Stimulated activated CD4-positive, alpha-beta T cell treated with anti-CD3 and anti-CD28 coated beads, Interleukin-1b, Interleukin-23, amount 100 ng/mL, for 1 hour (primary cell): ENCODE measurements around the gene MSANTD1.

Experiments
- DNase-seq, 2 donors: peaks; one replicate each; pipeline ENCODE4 v3.0.0-alpha.2; 2020; ENCODE audit warnings: low read depth in 2 of 2

MSANTD1 gene

DNA sequence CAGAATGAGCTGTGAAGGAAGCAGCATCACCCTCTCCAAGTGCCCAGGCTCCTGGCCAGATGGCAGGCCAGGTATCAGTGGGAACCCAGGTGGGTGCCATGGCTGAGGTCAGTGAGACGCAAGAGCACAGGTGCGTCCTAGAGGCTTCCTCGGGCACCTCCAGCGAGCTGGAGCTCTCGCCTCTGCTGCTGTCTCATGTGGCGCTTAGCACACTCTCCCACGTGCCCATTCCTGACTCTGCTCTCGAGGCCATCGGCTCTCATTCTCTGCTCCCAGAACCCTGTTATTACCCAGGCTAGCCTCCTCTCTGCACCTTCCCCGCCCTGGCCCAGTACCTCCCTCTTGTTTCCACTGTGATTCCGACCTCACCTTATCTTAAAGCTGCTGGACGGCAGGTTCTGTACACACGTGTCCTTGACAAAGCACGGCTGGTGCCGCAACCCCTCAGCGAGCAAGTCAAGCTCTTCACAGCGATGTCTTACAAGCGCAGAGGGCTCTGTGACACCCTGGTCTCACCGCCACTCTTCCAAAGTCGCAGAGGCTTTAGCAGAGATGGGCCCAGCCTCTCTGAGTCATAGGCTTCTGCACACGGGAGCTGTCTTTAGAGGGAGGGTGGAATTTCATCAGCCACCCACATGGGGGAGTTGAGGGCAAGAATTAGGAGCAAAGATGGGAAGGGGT, 15.4 kb upstream of the MSANTD1 start:
- DNase-seq: no peak

DNA sequence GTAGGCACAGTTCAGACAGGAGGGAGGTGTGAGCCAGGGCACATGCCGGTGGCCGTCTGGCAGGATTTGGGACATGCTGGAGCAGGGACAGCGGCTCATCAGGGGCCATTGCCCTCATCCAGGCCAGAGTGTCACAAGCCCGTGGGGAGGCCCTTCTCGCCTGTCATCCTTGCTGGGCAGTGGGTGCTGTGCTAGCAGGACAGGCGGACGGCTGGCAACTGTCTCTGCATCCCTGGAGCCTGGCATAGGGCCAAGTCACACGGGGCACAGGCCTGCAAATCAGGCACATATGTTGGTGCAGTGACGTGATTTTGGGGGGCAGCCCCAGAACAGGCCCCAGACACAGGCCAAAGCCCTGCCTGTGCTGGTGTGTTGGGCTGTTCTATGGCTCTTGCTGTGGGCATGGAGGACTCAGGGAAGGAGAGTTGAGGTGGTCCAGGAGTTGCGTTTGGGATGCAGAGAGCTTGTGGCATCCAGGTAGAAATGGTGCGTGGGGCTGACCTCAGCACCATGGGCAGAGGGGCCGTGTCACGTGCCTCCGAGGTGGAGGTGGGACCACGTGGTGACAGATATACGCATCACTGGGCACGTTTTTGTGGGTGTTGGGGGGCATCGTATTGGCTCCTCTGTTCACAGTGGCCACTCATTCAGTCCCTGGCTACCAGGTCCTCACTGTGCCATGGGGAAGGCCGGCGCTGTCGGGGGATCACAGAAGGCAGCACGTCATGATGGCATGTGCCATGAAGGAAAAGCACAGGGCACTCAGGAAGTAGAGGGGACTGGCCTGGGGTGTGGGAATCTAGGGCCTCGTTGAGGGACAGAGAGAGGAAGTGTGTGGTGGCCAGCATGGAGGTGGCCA, 14.6 kb upstream of the MSANTD1 start:
- DNase-seq: no peak

DNA sequence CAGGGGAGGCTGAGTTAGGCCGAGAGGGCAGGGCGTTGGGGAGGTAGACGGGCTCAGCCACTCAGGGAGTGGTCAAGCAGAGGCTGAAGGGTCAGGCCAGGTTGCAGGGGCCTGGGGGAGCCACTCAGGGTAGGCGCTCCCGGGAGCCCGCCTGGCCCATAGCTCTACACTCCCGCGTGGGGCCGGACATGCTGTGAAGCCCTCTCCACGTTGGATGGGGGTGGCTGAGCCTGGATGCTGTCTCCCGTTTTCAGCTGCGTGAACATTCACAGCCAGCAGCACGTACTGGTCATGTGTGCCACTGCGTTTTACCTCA, 14.0 kb upstream of the MSANTD1 start:
- no peak for DNase-seq

DNA sequence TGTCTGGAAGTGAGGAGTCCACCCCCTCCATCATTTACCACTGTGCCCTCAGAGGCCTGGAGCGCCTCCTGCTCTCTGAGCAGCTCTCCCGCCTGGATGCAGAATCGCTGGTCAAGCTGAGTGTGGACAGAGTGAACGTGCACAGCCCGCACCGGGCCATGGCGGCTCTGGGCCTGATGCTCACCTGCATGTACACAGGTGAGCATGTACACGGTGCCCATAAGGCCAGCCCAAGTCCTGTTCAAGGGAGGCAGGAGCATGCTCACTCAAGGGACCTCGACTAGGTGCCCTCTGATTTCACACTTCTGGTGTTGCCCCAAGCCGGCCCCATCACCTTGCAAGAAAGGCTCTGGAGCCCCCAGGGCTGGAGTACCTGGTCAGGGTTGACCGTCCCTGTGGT, 13.4 kb upstream of the MSANTD1 start:
- no peak for DNase-seq

DNA sequence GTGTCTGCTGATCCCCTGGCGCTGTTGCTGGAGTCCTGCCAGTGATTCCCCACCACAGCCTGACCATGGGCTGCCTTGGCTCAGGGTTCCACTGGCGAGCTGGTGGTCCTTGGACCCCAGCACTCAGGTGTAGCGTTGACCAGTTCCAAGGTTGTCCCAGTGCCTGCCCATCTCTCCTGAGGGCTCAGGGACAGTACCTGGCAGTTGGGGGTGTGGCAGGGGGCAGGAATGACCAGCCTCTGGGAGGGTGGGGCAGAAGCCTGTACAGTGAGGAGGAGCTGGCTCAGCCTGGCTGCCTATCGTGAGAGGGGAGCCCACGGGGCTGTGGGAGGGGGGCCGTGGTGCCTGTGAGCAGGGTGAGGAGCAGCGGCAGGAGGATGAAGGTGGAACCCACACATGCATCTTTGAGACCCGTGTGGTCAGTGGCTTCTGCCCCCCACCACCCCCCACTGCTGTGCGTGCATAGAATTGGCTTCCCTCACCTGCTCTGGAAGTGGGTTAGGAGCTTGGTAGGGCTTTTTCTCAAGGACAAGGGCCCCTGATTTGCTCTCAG, 12.6 kb upstream of the MSANTD1 start:
- DNase-seq: no peak

DNA sequence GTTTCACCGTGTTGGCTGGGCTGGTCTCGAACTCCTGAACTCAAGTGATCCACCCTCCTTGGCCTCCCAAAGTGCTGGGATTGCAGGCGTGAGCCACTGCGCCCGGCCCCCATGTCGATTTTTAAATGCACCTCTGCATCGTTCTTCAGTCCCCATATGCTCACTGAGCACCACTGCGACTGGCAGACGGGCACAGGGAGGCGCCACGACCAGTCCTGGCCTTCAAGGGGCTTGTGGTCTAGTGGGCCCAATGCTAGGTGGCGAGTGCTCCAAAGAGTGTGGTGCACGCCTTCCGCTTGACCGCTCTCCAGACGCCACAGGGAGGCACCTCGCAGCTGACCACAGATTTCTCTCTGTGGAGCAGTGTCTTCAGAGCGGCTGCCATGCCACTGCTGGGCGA, 11.7 kb upstream of the MSANTD1 start:
- no peak for DNase-seq

DNA sequence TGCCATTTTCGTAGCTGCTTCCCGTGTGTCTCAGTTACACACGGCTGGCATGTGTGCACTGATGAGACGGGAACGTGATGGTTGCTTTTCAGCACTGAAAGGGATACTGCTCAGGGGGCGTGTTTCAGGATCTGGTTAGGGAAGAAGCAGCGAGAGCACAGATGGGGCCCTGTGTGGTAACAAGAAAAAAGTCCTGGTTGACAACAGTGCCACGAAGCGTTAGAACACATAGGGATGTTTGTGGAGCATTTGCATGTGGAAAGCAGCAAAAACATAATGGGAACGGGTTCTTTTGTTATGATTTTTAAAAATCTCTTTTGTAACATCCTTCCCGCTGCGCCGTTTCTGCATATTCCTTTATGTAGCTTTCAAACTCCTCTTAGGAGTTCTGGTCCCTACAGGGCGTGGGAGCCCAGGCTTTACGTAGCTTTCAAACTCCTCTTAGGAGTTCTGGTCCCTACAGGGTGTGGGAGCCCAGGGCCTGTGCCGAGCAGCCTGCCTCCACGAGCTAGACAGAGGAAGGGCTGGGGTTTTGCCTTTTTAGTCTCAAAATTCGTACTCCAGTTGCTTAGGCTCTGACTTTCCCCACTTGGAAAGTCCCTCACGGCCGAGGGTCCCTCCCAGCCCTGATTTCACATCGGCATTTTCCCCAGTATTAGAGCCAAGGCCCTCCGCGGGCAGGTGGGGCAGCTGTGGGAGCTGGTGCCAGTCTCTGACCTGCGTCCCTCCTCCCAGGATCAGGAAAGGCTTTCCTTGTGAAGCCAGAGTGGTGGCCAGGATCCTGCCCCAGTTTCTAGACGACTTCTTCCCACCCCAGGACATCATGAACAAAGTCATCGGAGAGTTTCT, 11.0 kb upstream of the MSANTD1 start:
- DNase-seq: no peak

DNA sequence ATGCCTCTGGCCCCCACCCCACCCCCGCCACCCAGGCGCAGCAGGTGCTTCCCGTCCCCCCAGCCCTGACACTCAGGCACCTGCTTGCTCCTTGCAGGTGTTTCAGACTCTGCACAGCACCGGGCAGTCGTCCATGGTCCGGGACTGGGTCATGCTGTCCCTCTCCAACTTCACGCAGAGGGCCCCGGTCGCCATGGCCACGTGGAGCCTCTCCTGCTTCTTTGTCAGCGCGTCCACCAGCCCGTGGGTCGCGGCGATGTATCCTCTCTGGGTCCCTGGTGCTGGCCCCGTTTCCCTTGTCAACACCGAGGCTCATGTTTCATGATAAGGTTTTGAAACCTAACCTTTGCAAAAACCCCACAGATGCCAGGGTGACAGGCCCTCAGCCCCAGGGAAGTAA, 10.2 kb upstream of the MSANTD1 start:
- DNase-seq: no peak

DNA sequence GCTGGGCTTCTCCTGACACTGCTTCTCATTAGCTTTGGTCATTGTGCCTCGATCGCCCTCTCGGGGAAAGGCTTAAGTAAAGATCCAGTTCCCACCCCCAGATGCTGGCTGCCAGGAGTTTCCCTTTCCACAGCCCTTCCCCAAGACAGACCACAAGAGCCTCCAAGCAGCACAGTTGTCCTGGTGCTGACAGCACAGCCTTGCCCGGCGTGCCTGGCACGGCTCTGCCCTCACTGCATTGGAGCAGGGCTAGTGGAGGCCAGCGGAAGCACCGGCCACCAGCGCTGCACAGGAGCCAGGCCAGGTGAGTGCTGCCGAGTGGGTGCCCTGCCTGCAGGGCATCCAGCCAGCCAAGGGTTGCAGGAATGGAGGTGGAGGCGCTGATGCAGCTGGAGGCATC, 9.7 kb upstream of the MSANTD1 start:
- no peak for DNase-seq

DNA sequence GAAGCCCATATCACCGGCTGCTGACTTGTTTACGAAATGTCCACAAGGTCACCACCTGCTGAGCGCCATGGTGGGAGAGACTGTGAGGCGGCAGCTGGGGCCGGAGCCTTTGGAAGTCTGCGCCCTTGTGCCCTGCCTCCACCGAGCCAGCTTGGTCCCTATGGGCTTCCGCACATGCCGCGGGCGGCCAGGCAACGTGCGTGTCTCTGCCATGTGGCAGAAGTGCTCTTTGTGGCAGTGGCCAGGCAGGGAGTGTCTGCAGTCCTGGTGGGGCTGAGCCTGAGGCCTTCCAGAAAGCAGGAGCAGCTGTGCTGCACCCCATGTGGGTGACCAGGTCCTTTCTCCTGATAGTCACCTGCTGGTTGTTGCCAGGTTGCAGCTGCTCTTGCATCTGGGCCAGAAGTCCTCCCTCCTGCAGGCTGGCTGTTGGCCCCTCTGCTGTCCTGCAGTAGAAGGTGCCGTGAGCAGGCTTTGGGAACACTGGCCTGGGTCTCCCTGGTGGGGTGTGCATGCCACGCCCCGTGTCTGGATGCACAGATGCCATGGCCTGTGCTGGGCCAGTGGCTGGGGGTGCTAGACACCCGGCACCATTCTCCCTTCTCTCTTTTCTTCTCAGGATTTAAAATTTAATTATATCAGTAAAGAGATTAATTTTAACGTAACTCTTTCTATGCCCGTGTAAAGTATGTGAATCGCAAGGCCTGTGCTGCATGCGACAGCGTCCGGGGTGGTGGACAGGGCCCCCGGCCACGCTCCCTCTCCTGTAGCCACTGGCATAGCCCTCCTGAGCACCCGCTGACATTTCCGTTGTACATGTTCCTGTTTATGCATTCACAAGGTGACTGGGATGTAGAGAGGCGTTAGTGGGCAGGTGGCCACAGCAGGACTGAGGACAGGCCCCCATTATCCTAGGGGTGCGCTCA, 8.7 kb upstream of the MSANTD1 start:
- no peak for DNase-seq

DNA sequence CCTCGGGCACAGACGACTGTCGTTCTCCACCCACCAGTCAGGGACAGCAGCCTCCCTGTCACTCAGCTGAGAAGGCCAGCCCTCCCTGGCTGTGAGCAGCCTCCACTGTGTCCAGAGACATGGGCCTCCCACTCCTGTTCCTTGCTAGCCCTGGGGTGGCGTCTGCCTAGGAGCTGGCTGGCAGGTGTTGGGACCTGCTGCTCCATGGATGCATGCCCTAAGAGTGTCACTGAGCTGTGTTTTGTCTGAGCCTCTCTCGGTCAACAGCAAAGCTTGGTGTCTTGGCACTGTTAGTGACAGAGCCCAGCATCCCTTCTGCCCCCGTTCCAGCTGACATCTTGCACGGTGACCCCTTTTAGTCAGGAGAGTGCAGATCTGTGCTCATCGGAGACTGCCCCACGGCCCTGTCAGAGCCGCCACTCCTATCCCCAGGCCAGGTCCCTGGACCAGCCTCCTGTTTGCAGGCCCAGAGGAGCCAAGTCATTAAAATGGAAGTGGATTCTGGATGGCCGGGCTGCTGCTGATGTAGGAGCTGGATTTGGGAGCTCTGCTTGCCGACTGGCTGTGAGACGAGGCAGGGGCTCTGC, 7.9 kb upstream of the MSANTD1 start:
- DNase-seq: no peak

DNA sequence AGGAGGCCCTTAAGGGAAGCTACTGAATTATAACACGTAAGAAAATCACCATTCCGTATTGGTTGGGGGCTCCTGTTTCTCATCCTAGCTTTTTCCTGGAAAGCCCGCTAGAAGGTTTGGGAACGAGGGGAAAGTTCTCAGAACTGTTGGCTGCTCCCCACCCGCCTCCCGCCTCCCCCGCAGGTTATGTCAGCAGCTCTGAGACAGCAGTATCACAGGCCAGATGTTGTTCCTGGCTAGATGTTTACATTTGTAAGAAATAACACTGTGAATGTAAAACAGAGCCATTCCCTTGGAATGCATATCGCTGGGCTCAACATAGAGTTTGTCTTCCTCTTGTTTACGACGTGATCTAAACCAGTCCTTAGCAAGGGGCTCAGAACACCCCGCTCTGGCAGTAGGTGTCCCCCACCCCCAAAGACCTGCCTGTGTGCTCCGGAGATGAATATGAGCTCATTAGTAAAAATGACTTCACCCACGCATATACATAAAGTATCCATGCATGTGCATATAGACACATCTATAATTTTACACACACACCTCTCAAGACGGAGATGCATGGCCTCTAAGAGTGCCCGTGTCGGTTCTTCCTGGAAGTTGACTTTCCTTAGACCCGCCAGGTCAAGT, 6.9 kb upstream of the MSANTD1 start:
- no peak for DNase-seq

DNA sequence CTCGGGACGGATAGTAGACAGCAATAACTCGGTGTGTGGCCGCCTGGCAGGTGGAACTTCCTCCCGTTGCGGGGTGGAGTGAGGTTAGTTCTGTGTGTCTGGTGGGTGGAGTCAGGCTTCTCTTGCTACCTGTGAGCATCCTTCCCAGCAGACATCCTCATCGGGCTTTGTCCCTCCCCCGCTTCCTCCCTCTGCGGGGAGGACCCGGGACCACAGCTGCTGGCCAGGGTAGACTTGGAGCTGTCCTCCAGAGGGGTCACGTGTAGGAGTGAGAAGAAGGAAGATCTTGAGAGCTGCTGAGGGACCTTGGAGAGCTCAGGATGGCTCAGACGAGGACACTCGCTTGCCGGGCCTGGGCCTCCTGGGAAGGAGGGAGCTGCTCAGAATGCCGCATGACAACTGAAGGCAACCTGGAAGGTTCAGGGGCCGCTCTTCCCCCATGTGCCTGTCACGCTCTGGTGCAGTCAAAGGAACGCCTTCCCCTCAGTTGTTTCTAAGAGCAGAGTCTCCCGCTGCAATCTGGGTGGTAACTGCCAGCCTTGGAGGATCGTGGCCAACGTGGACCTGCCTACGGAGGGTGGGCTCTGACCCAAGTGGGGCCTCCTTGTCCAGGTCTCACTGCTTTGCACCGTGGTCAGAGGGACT, 5.7 kb upstream of the MSANTD1 start:
- no peak for DNase-seq

DNA sequence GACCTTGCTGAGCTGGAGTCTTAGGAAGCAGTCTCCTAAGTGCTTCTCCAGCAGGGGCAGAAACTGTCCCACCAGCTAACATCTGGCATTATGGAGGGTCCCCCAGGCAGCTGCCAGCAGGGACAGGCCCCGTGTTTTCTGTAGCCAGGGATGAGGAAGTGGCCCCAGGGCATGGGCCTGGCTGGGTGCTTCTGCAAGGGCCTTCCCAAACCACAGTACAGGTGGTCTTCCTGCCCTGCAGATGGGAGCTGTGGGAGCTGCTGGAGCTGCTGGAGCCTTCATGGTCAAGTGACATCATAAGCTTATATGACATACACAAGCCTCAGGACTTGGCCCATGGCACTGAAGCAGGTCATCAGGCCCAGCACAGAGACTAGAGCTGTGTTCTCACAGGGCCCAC, 5.0 kb upstream of the MSANTD1 start:
- DNase-seq: no peak

DNA sequence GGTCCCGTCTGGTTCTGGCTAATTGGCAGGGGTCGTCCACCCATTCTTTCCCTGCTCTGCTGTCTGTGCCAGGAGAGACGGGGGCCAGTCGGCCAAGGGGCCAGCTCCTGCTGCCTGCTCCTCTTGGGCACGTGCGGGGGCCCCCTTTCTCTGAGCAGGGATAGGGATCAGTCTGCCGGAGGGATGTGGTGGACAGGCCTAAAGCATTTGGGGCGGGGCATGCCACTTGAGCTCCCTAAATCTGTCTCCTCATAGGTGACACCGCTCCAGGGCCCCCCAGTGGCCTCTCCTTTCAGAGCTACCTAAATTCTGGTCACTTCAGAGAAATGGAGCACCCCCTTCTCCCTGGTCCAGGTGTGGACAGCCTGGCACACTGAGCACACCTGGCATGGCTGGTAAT, 4.2 kb upstream of the MSANTD1 start:
- no peak for DNase-seq

DNA sequence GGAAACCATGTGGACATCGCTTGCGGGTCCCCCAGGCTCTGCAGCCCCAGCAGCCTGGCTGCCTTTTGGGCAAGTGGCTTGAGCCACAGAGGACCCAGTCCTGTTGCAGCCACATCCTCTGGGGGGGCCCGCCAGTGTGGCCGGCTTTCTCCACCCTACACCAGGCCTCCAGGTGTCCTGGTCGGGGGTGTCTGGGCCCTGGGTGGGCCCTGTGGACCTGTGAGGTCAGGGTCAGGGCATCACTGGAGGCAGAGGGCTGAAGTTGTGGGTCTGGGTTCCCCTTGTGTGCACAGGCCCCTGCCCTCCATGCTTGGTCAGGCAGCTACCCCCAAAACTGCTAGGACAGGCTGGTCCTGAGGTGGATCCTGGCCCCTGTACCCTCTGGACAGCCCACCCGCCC, 3.3 kb upstream of the MSANTD1 start:
- no peak for DNase-seq

DNA sequence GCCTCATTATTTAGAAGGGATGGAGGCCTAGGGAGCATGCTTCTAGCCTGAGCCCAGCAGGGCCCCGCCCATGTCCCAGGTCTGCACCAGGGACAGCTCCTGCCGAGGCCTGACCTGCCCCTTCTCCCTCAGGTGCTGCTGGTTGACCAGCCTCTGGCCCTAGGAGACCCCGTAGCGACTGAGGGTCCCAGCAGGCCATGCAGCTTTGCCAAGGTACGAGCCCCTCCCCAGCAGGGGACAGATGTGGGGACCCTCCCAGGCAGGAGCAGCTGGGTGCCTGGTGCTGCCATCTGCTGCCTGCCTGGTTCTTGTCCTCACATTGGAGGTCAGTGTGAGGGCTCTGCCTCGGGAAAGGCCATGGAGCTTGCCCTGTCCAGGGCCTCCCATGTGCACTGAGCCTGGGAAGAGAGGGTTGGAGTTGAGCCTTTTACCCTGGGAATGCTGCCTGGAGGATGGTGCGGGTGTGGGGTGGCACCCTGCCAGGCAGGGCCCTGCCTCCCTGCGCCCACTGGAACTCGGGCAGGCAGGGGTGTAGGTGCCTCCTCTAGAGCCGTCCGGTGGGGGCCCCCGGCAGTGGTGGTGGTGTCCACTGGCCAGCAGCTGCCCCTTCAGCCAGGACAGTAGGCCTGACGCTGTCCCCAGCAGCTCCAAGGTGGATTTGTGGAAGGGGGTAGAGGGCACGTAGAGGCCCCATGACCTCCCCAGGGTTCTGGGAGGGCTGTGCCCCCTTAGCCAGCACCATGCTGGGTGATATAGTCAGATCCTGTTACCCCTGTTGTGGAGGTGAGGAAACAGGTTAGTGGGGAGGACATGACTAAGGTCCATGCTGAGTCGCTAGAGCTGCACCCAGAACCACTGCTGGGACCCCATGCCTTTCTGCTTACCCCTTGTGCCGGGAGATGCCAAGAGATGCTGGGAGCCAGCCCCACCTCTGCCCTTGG, 2.2 kb upstream of the MSANTD1 start:
- DNase-seq: no peak

DNA sequence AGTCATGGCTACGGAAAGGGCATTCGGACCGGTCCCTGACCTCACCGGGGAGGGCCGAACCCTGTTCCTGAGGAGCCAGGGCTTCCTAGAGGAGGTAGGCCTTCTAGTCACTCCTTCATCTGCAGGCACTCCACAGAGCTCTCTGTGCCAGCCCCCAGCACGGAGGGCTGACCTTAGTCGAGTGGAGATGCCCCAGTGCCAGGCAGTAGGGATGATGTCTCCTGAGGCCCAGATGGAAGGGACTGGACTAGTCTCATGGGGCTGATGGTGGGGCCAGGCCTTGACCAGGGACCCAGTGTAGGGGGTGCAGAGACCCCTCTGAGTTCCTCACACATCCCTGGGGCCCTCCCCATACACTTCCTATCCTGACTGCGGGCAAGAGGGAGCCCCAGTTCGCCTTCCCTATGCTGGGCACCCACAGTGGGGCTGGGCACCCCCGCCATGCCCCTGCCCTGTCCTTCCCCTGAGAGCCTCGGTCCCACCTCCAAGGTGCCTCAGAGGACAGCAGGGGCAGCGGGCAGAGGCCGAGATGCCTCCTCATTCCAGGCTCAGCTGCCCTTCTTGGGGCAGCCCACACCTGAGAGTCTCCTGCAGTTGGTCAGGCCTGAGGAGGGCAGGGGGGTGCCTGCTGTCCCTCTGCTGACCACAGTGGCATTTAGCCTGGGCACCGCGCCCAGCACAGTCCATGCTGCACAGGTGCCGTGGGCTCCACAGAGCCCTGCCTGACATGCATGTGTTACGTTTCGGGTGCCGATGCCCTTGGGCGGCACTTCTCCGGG, 1.4 kb upstream of the MSANTD1 start:
- no peak for DNase-seq
